HCT116 (cell line): ENCODE measurements around the gene DHRSX. TPM values are rescaled to one million over a fixed set of nuclear protein-coding genes. Genes with fewer than 3 reads are reported as not detected.

ENCODE experiments used
- ATAC-seq: fragments of 200-7000 bp; cut with Tn5 transposase; 2 replicates; pipeline ENCODE4 v1.9.1; 2020; ENCODE audit warnings: mild to moderate bottlenecking, moderate library complexity
- BruUV-seq: library from RNA; stranded (reverse); fragments of 400-500 nt; replicated peaks from 2 replicates; lab custom pipeline; 2021; lab: Mats Ljungman, UMichigan
- CTCF ChIA-PET: fragments of 300-600 bp; sonication (Branson Sonifier 250); formaldehyde crosslinking; loops from one replicate; lab custom pipeline; 2021; ENCODE audit warnings: antibody characterized with exemption; lab: Charles Lee
- POLR2A ChIA-PET: fragments of 300-600, 350-600 bp; sonication (Branson Sonifier 250); formaldehyde crosslinking; loops from one replicate; lab custom pipeline; 2021; ENCODE audit warnings: antibody characterized with exemption; lab: Charles Lee
- RAD21 ChIA-PET, 2 experiments: fragments of 300-600 bp; sonication (Branson Sonifier 250); formaldehyde crosslinking; loops; one replicate each; lab custom pipeline; 2023; ENCODE audit warnings: low total read pairs in 2 of 2; ENCODE audit not compliant: uncharacterized antibody in 2 of 2, unreplicated experiment in 2 of 2, low non-redundant PET in 1 of 2; lab: Charles Lee
- DNase-seq: peaks from one replicate; pipeline ENCODE4 v3.0.0-alpha.2; 2010; ENCODE audit warnings: low read depth, low spot score
- H2AFZ ChIP-seq: fragments of 200-600 bp; shearing (Covaris generic), sonication (generic); 2 replicates; pipeline ENCODE4 v1.6.1; 2017; ENCODE audit warnings: low read depth, mixed run types, mixed read lengths, antibody characterized with exemption, low read length; ENCODE audit not compliant: poor library complexity, severe bottlenecking
- H3K27ac ChIP-seq: 2 replicates; pipeline ENCODE4 v1.5.1; 2012; ENCODE audit warnings: low read depth, low read length
- H3K27me3 ChIP-seq: fragments of 200-600 bp; sonication (generic); 2 replicates; pipeline ENCODE4 v1.6.1; 2016; ENCODE audit warnings: mixed run types, low read length, mixed read lengths; ENCODE audit not compliant: insufficient read depth
- H3K36me3 ChIP-seq, 2 experiments: fragments of 200-500 bp in 1 of 2; fragments of 200-600 bp in 1 of 2; sonication (Bioruptor generic) in 1 of 2; sonication (generic) in 1 of 2; 2 replicates each; pipeline versions ENCODE4 v1.5.1 to v1.6.1; 2014 to 2016; ENCODE audit warnings: low read length in 2 of 2, inconsistent platforms in 1 of 2, mixed read lengths in 1 of 2, mixed run types in 1 of 2; ENCODE audit not compliant: insufficient read depth in 2 of 2, control insufficient read depth in 1 of 2
- H3K4me1 ChIP-seq, 2 experiments: fragments of 200-600 bp in 1 of 2; sonication (generic) in 1 of 2; 2 replicates each; pipeline versions ENCODE4 v1.5.1 to v1.6.1; 2012 to 2017; ENCODE audit warnings: low read length in 2 of 2, inconsistent platforms in 1 of 2, mild to moderate bottlenecking in 1 of 2, mixed read lengths in 1 of 2, mixed run types in 1 of 2, moderate library complexity in 1 of 2; ENCODE audit not compliant: insufficient read depth in 2 of 2, control insufficient read depth in 1 of 2
- H3K4me2 ChIP-seq: fragments of 200-600 bp; sonication (generic); 2 replicates; pipeline ENCODE4 v1.6.1; 2017; ENCODE audit warnings: mixed run types, low read length, mixed read lengths
- H3K4me3 ChIP-seq, 2 experiments: fragments of 200-600 bp in 1 of 2; sonication (generic) in 1 of 2; replicated peaks in 1 of 2; 2 replicates each; pipeline ENCODE4 v1.5.1; 2011 to 2016; ENCODE audit warnings: low read length in 2 of 2, control low read depth in 1 of 2, low read depth in 1 of 2, mild to moderate bottlenecking in 1 of 2, mixed read lengths in 1 of 2, mixed run types in 1 of 2
- H3K79me2 ChIP-seq: fragments of 200-600 bp; sonication (generic); 2 replicates; pipeline ENCODE4 v1.6.1; 2017; ENCODE audit warnings: mild to moderate bottlenecking, mixed run types, low read length, moderate library complexity, mixed read lengths; ENCODE audit not compliant: insufficient read depth
- H3K9ac ChIP-seq: fragments of 200-600 bp; sonication (generic); 2 replicates; pipeline ENCODE4 v1.6.1; 2016; ENCODE audit warnings: low read length, mixed read lengths
- H3K9me2 ChIP-seq: fragments of 200-600 bp; sonication (generic), shearing (Covaris generic); 2 replicates; pipeline ENCODE4 v1.6.1; 2017; ENCODE audit warnings: mixed run types, mild to moderate bottlenecking, moderate library complexity; ENCODE audit not compliant: insufficient read depth
- H3K9me3 ChIP-seq, 2 experiments: fragments of 200-500 bp in 1 of 2; fragments of 200-600 bp in 1 of 2; sonication (Bioruptor generic) in 1 of 2; sonication (generic) in 1 of 2; 2 replicates each; pipeline ENCODE4 v1.6.1; 2014 to 2017; ENCODE audit warnings: low read length in 2 of 2, mixed read lengths in 2 of 2, inconsistent platforms in 1 of 2, low read depth in 1 of 2, mild to moderate bottlenecking in 1 of 2, mixed run types in 1 of 2, moderate library complexity in 1 of 2; ENCODE audit not compliant: control insufficient read depth in 1 of 2, insufficient read depth in 1 of 2
- H4K20me1 ChIP-seq: fragments of 200-600 bp; sonication (generic), shearing (Covaris generic); 2 replicates; pipeline ENCODE4 v1.6.1; 2017; ENCODE audit warnings: mixed run types, mild to moderate bottlenecking, moderate library complexity; ENCODE audit not compliant: insufficient read depth
- CTCF ChIP-seq, 3 experiments: fragments of 200-600 bp in 1 of 3; sonication (generic) in 1 of 3; IDR thresholded peaks in 2 of 3; conservative IDR thresholded peaks in 1 of 3; 2 replicates each; pipeline ENCODE4 v1.5.1; 2012 to 2017; ENCODE audit warnings: low read depth in 2 of 3, low read length in 2 of 3, antibody characterized with exemption in 1 of 3, borderline replicate concordance in 1 of 3, control low read depth in 1 of 3, mild to moderate bottlenecking in 1 of 3, mixed read lengths in 1 of 3, mixed run types in 1 of 3, moderate library complexity in 1 of 3; ENCODE audit not compliant: insufficient read depth in 1 of 3
- EGR1 ChIP-seq: IDR thresholded peaks from 2 replicates; pipeline ENCODE4 v1.6.1; 2012; ENCODE audit warnings: low read depth
- EZH2phosphoT487 ChIP-seq: fragments of 200-600 bp; IDR thresholded peaks from 2 replicates; pipeline ENCODE4 v1.6.1; 2018; ENCODE audit warnings: antibody characterized with exemption, borderline replicate concordance
- JUND ChIP-seq: IDR thresholded peaks from 2 replicates; pipeline ENCODE4 v1.6.1; 2012
- POLR2AphosphoS5 ChIP-seq: IDR thresholded peaks from 2 replicates; pipeline ENCODE4 v1.6.1; 2011; ENCODE audit warnings: mild to moderate bottlenecking, low read depth, low read length, moderate library complexity
- RAD21 ChIP-seq: IDR thresholded peaks from 2 replicates; pipeline ENCODE4 v1.6.1; 2012; ENCODE audit warnings: low read depth, mild to moderate bottlenecking
- REST ChIP-seq: IDR thresholded peaks from 2 replicates; pipeline ENCODE4 v1.6.1; 2012; ENCODE audit warnings: low read depth
- SP1 ChIP-seq: IDR thresholded peaks from 2 replicates; pipeline ENCODE4 v1.6.1; 2012; ENCODE audit warnings: low read depth
- TCF7L2 ChIP-seq: IDR thresholded peaks from 2 replicates; pipeline ENCODE4 v1.7.0; 2011; ENCODE audit warnings: borderline replicate concordance, inconsistent platforms; ENCODE audit not compliant: insufficient read depth, insufficient read length; ENCODE audit errors: extremely low read depth
- YY1 ChIP-seq: IDR thresholded peaks from 2 replicates; pipeline ENCODE4 v1.6.1; 2011; ENCODE audit warnings: low read length, low read depth, moderate library complexity, mild to moderate bottlenecking; ENCODE audit not compliant: insufficient replicate concordance; ENCODE audit errors: extremely low read depth
- ZBTB33 ChIP-seq: IDR thresholded peaks from 2 replicates; pipeline ENCODE4 v1.6.1; 2011; ENCODE audit warnings: mild to moderate bottlenecking, low read length, moderate library complexity; ENCODE audit not compliant: insufficient replicate concordance; ENCODE audit errors: extremely low read depth
- intact Hi-C: fragments of 100-400 bp; cut with micrococcal nuclease; formaldehyde crosslinking; loops from 2 replicates; pipeline ENCODE4 v1.10.0; 2022
- total RNA-seq: library from RNA; stranded (reverse); gene quantifications from one replicate; pipeline ENCODE4 v1.2.1, GENCODE V29; 2021; ENCODE audit not compliant: unreplicated experiment
- TF ChIP-seq, protein P1 (sequence below): IDR thresholded peaks from 2 replicates; pipeline ENCODE4 v1.6.1; 2012

DHRSX gene
- total RNA-seq, 1 experiment from 2014 or later = 11.9 TPM

DNA sequence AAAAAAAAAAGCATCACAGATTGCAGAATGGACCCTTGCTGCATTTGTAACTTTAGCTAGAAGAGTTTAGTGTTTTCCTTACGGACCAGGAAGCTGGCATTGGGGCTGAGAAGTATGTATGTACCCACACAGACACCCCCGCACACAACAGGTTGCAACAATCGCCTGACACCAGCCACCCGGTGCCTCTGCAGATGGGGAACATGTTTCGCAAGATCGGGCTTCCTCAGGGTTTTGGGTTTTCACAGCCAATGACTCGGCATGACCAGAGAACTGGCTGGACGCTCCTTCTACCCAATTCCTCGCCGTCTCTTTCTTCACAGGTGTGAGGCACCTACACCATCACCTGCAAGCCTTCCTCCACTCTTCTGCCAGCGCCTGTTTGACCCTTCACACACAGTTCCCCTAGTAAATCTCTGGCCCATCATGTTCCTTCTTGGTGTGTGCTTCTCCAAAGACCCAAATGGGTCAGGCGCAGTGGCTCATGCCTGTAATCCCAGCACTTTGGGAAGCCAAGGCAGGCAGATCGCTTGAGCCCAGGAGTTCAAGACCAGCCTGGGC lies 70.4 kb downstream of the DHRSX start:
- no peaks in the 10 kb centered on the region for H3K9me2 ChIP-seq
- H3K4me2 ChIP-seq = no peak overlapping the region
- ChIA-PET CTCF (no interaction called here), POLR2A (no interaction called here), RAD21 (no interaction called here)
- no TSS peak for BruUV-seq
- intact Hi-C loops = no loop called here
- TF ChIP-seq JUND (no peak), EGR1 (no peak), ZBTB33 (no peak)
- H3K4me1 ChIP-seq = no peaks in the 10 kb centered on the region
- no peak overlapping the region for H3K4me3 ChIP-seq
- no peak overlapping the region for H3K27ac ChIP-seq
- no peaks in the 10 kb centered on the region for H3K27me3 ChIP-seq
- no peak for ATAC-seq
- no peak for DNase-seq
- H2AFZ ChIP-seq = no peak overlapping the region
- H3K9me3 ChIP-seq = no peaks in the 10 kb centered on the region
- H4K20me1 ChIP-seq = no peaks in the 10 kb centered on the region
- no peaks in the 10 kb centered on the region for H3K79me2 ChIP-seq
- H3K36me3 ChIP-seq = no peaks in the 10 kb centered on the region
- H3K9ac ChIP-seq = no peak overlapping the region

DNA sequence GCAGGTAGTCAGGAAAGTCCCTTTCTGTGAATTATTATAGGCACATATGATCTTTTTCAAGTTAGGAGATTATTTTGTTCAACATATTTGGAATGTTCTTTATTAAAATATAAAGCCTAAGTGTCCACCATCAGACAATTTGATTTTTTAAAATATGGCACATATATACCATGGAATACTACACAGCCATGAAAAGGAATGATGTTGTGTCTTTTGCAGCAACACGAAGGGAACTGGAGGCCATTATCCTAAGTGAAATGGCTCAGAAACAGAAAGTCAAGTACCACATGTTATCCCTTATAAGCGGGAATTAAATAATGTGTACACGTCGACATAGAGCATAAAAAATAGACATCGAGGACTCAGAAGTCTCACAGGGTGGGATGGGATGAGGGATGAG lies 73.0 kb downstream of the DHRSX start:
- no peak overlapping the region for H3K27ac ChIP-seq
- no peaks in the 10 kb centered on the region for H3K27me3 ChIP-seq
- POLR2A ChIA-PET = no interaction called here
- ATAC-seq = no peak
- CTCF ChIA-PET = no interaction called here
- H2AFZ ChIP-seq = no peak overlapping the region
- intact Hi-C loops = no loop called here
- no peaks in the 10 kb centered on the region for H4K20me1 ChIP-seq
- H3K9ac ChIP-seq = no peak overlapping the region
- no peaks in the 10 kb centered on the region for H3K9me2 ChIP-seq
- H3K4me1 ChIP-seq = peaks cover 3 to 9% of the 10 kb centered on the region in 2 experiments; a peak in 3 of 4 replicates
- H3K4me2 ChIP-seq = no peak overlapping the region
- RAD21 ChIA-PET = no interaction called here
- no peaks in the 10 kb centered on the region for H3K9me3 ChIP-seq
- no TSS peak for BruUV-seq
- no peaks in the 10 kb centered on the region for H3K36me3 ChIP-seq
- DNase-seq = no peak
- H3K4me3 ChIP-seq = no peak overlapping the region
- no peaks in the 10 kb centered on the region for H3K79me2 ChIP-seq
- TF ChIP-seq RAD21 = no peak
- TF ChIP-seq, protein P1, sequence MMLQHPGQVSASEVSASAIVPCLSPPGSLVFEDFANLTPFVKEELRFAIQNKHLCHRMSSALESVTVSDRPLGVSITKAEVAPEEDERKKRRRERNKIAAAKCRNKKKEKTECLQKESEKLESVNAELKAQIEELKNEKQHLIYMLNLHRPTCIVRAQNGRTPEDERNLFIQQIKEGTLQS = no peak
- TF ChIP-seq EZH2phosphoT487 = no peak
- no peak for TF ChIP-seq CTCF (IDR thresholded peaks at IDR 0.05 in 2 of 3, conservative IDR thresholded peaks at IDR 0.05 in 1 of 3; ENCODE audit: borderline replicate concordance in 1 of 3, insufficient read depth in 1 of 3, low read depth in 2 of 3, low read length in 2 of 3)
- TF ChIP-seq POLR2AphosphoS5 = no peak
- no peak for TF ChIP-seq REST
- TF ChIP-seq YY1 = no peak
- TF ChIP-seq SP1 = no peak
- no peak for TF ChIP-seq TCF7L2
